ENCODE results near the gene INTS6. TPM values are rescaled to one million over a fixed set of nuclear protein-coding genes. Genes with fewer than 3 reads are reported as not detected.

Gene INTS6
- total RNA-seq, 2 donors from 2014 or later, result 40.0 to 53.1 TPM

GRCh38 chr13:51481656-51482055 is 28.8 kb upstream of the INTS6 start:
- no peak for ATAC-seq
- Histone ChIP-seq H3K9me3 (no peaks in the 10 kb centered on the region), H3K4me1 (peaks cover 22% of the 10 kb centered on the region), H3K27me3 (no peaks in the 10 kb centered on the region), H3K27ac (no peak overlapping the region), H3K4me3 (no peak overlapping the region), H3K36me3 (replicated peaks in 1 of 2; ENCODE audit: insufficient read depth in 1 of 2, low read depth in 2 of 2) (no peaks in the 10 kb centered on the region)
- WGBS, 2 donors, result 16 to 42% methylated on average over 1 of the region's 1 CpG
- DNase-seq, result no peak
- TF ChIP-seq CTCF (IDR thresholded peaks at IDR 0.05) (no peak), POLR2A (IDR thresholded peaks at IDR 0.05) (no peak)
- intact Hi-C loops (cut with DNase I), result no loop called here

GRCh38 chr13:51479199-51479523 is 26.3 kb upstream of the INTS6 start:
- H3K9me3 ChIP-seq, result no peaks in the 10 kb centered on the region
- no peaks in the 10 kb centered on the region for H3K36me3 ChIP-seq (replicated peaks in 1 of 2; ENCODE audit: insufficient read depth in 1 of 2, low read depth in 2 of 2)
- no peaks in the 10 kb centered on the region for H3K27me3 ChIP-seq
- DNase-seq (no peak), ATAC-seq (no peak)
- 19 to 28% methylated on average over 2 of the region's 2 CpGs for WGBS, 2 donors
- peaks cover 22% of the 10 kb centered on the region for H3K4me1 ChIP-seq
- no peak for TF ChIP-seq CTCF (IDR thresholded peaks at IDR 0.05)
- TF ChIP-seq POLR2A (IDR thresholded peaks at IDR 0.05), result no peak
- H3K4me3 ChIP-seq, result no peak overlapping the region
- peak overlapping the region in 2 of 4 donors; percentile 37 to 49 for H3K27ac ChIP-seq
- intact Hi-C loops (cut with DNase I), result no loop called here

GRCh38 chr13:51478418-51479198 is 25.8 kb upstream of the INTS6 start:
- Histone ChIP-seq H3K4me1 (peaks cover 22% of the 10 kb centered on the region), H3K9me3 (no peaks in the 10 kb centered on the region), H3K4me3 (no peak overlapping the region), H3K36me3 (replicated peaks in 1 of 2; ENCODE audit: insufficient read depth in 1 of 2, low read depth in 2 of 2) (no peaks in the 10 kb centered on the region), H3K27me3 (no peaks in the 10 kb centered on the region), H3K27ac (peak overlapping the region in 3 of 4 donors; percentile 33 to 49 (median 37))
- ATAC-seq, result peak; percentile 41
- 7 to 17% methylated on average over 8 of the region's 8 CpGs for WGBS, 2 donors
- TF ChIP-seq CTCF (IDR thresholded peaks at IDR 0.05) (no peak), POLR2A (IDR thresholded peaks at IDR 0.05) (no peak)
- DNase-seq, result peak in 2 of 4 donors; percentile 13 to 14
- intact Hi-C loops (cut with DNase I), result no loop called here

GRCh38 chr13:51477653-51478324 is 25.0 kb upstream of the INTS6 start:
- Histone ChIP-seq H3K4me1 (peaks cover 22% of the 10 kb centered on the region), H3K27ac (peak overlapping the region in 3 of 4 donors; percentile 3 to 49 (median 33)), H3K36me3 (replicated peaks in 1 of 2; ENCODE audit: insufficient read depth in 1 of 2, low read depth in 2 of 2) (no peaks in the 10 kb centered on the region), H3K9me3 (no peaks in the 10 kb centered on the region), H3K27me3 (no peaks in the 10 kb centered on the region), H3K4me3 (no peak overlapping the region)
- 16 to 27% methylated on average over 2 of the region's 2 CpGs for WGBS, 2 donors
- peak; percentile 68 for ATAC-seq
- no peak for DNase-seq
- TF ChIP-seq CTCF (IDR thresholded peaks at IDR 0.05) (no peak), POLR2A (IDR thresholded peaks at IDR 0.05) (no peak)
- intact Hi-C loops (cut with DNase I), result no loop called here
